Stomach smooth muscle (tissue), 2 donors: Measurements from ENCODE around the gene FRMD4A.
A peak's percentile ranks its signal among the peaks of the same experiment; 100 is the strongest.

Experiments
- H3K27ac ChIP-seq: one replicate; pipeline ENCODE4 v1.7.0; 2013; ENCODE audit warnings: mild to moderate bottlenecking, low read length, inconsistent platforms
- H3K27me3 ChIP-seq, 2 donors: one replicate each; pipeline ENCODE4 v1.7.0; 2013; ENCODE audit warnings: low read length in 2 of 2; ENCODE audit not compliant: insufficient read depth in 2 of 2, control insufficient read depth in 1 of 2
- H3K36me3 ChIP-seq, 2 donors: one replicate each; pipeline ENCODE4 v1.7.0; 2013; ENCODE audit warnings: low read length in 2 of 2; ENCODE audit not compliant: control insufficient read depth in 2 of 2, insufficient read depth in 2 of 2
- H3K4me1 ChIP-seq: one replicate; pipeline ENCODE4 v1.7.0; 2013; ENCODE audit warnings: low read length; ENCODE audit not compliant: control insufficient read depth, insufficient read depth
- H3K4me3 ChIP-seq, 2 donors: one replicate each; pipeline ENCODE4 v1.7.0; 2013; ENCODE audit warnings: low read length in 2 of 2
- H3K9ac ChIP-seq, 2 donors: one replicate each; pipeline ENCODE4 v1.7.0; 2013; ENCODE audit warnings: low read length in 2 of 2, mild to moderate bottlenecking in 1 of 2
- H3K9me3 ChIP-seq, 2 donors: one replicate each; pipeline ENCODE4 v1.7.0; 2013; ENCODE audit warnings: low read length in 2 of 2; ENCODE audit not compliant: control insufficient read depth in 2 of 2
- donor health status: healthy.
- donor health status: Pancreatic carcinoma.

The FRMD4A gene

GRCh38 chr10:14294347-14295059 is 36.2 kb downstream of the FRMD4A start:
- Histone ChIP-seq H3K36me3 (no peaks in the 10 kb centered on the region), H3K27me3 (no peaks in the 10 kb centered on the region), H3K9me3 (no peaks in the 10 kb centered on the region), H3K4me3 (no peak overlapping the region), H3K9ac (no peak overlapping the region), H3K4me1 (peaks cover 5% of the 10 kb centered on the region), H3K27ac (no peak overlapping the region)

DNA sequence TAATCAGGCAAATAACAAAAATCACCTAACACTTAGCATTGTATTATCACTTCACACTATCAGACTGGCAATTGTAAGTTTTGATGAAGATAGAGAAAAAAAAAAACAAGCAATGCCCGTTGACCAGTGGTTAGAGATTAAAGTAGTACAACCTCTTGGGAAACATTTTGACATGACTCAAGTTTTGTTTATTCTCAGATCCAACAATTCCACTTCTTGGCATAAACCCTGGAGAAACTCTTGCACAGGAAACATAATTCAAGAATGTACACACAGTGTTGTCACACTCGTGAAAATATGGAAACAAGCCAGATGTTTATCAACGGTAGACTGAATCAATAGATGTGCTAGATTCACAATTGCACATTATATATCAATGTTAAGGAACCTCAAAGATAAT is 37.2 kb downstream of the FRMD4A start:
- Histone ChIP-seq H3K27me3 (no peaks in the 10 kb centered on the region), H3K4me1 (peaks cover 5% of the 10 kb centered on the region), H3K27ac (no peak overlapping the region), H3K4me3 (no peak overlapping the region), H3K9me3 (no peaks in the 10 kb centered on the region), H3K36me3 (no peaks in the 10 kb centered on the region), H3K9ac (no peak overlapping the region)

DNA sequence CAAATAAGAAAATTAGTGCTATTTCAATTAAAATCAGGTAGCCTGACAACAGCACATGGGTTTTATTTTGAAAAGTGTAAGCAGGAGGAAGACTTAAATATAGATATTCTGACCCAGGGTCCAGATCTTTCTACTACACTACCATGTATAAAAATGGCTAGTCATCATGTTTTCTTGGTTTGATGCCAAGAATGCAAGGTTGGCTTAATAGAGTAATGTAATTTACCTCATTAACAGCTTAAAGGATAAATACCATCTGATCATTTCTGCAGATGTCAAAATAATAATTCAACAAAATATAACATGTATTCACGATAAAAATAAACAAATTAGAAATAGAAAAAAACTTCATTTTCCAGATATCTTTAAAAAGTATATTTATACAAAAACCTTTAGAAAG is 39.4 kb downstream of the FRMD4A start:
- no peak overlapping the region for H3K9ac ChIP-seq
- no peaks in the 10 kb centered on the region for H3K36me3 ChIP-seq
- H3K27me3 ChIP-seq, result no peaks in the 10 kb centered on the region

DNA sequence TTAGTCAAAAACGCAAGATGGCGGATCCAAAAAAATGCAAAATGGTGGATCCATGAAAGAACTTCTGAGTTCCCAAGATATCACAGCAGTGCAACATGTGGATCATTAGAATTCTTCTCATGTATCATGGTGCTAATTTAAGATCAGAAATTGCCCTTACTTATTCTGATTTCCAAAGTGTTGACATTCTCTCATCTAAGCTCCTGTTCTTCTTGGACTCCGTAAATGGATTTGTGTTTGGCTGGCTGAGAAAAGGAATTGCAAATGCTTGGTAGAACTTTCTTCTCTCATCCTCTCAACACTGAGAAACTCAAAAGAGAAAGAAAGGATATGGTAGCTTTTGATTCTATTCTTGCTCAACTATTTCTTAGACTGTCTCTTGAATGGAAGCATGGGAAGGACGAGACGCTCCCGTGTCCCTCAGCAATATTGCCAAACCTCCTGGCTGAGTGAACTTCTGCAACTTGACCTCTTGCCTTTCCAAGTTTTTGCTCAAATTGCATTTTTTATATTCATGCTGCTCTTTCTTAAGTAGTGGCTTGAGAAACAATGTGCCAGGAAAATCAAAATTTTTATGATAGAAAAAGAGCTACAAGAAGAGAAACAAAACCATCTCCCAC is 44.7 kb downstream of the FRMD4A start:
- Histone ChIP-seq H3K9ac (no peak overlapping the region), H3K4me3 (no peak overlapping the region), H3K9me3 (no peaks in the 10 kb centered on the region), H3K27ac (no peak overlapping the region), H3K27me3 (no peaks in the 10 kb centered on the region), H3K36me3 (no peaks in the 10 kb centered on the region), H3K4me1 (no peaks in the 10 kb centered on the region)

More for the DNA sequence above, 39.4 kb downstream of the FRMD4A start:
- H3K9me3 ChIP-seq, result no peaks in the 10 kb centered on the region
- no peak overlapping the region for H3K4me3 ChIP-seq
- H3K4me1 ChIP-seq, result peaks cover 4% of the 10 kb centered on the region
- H3K27ac ChIP-seq, result no peak overlapping the region

DNA sequence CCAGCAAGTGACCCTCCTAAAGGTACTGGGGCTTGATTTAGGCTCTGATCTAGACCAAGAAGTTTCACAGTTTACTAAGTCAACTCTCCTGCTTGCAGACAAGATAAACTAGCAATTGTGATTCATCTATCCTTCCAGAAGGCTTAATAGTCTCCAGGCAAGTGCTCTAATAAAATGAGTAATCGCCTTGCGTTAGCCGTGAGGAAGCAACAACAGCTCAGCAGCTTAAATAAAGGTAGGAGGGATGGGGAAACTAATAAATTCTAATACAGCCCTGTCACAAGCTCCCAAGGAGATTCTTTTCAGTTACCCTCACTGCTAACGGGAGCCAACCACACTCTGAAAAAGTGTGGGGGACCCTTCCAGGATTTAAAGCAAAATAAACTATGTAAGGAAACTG is 48.4 kb downstream of the FRMD4A start:
- Histone ChIP-seq H3K4me3 (no peak overlapping the region), H3K4me1 (no peaks in the 10 kb centered on the region), H3K36me3 (no peaks in the 10 kb centered on the region), H3K9ac (no peak overlapping the region), H3K27ac (no peak overlapping the region), H3K27me3 (peaks cover 0 to under 1% of the 10 kb centered on the region in 2 donors), H3K9me3 (no peaks in the 10 kb centered on the region)

- H3K9me3 ChIP-seq, result no peaks in the 10 kb centered on the region
- H3K9ac ChIP-seq, result no peak overlapping the region
- H3K36me3 ChIP-seq, result no peaks in the 10 kb centered on the region
- H3K4me1 ChIP-seq, result no peaks in the 10 kb centered on the region
- peaks cover 0 to 2% of the 10 kb centered on the region in 2 donors for H3K27me3 ChIP-seq
- H3K27ac ChIP-seq, result no peak overlapping the region
- no peak overlapping the region for H3K4me3 ChIP-seq
Measured at GRCh38 chr10:14278533-14278932, 52.2 kb downstream of the FRMD4A start.

GRCh38 chr10:14276210-14276609 is 54.5 kb downstream of the FRMD4A start:
- H3K4me1 ChIP-seq, result no peaks in the 10 kb centered on the region
- H3K27ac ChIP-seq, result no peak overlapping the region
- peaks cover 0 to 2% of the 10 kb centered on the region in 2 donors for H3K27me3 ChIP-seq
- no peak overlapping the region for H3K9ac ChIP-seq
- no peak overlapping the region for H3K4me3 ChIP-seq
- no peaks in the 10 kb centered on the region for H3K36me3 ChIP-seq
- H3K9me3 ChIP-seq, result no peaks in the 10 kb centered on the region

GRCh38 chr10:14271621-14272020 is 59.1 kb downstream of the FRMD4A start:
- Histone ChIP-seq H3K9me3 (no peaks in the 10 kb centered on the region), H3K9ac (no peak overlapping the region), H3K4me1 (no peaks in the 10 kb centered on the region), H3K4me3 (no peak overlapping the region), H3K36me3 (no peaks in the 10 kb centered on the region), H3K27me3 (no peaks in the 10 kb centered on the region), H3K27ac (no peak overlapping the region)

- no peak overlapping the region for H3K4me3 ChIP-seq
- no peaks in the 10 kb centered on the region for H3K27me3 ChIP-seq
- no peak overlapping the region for H3K9ac ChIP-seq
- H3K4me1 ChIP-seq, result no peaks in the 10 kb centered on the region
- H3K27ac ChIP-seq, result no peak overlapping the region
- H3K9me3 ChIP-seq, result no peaks in the 10 kb centered on the region
- no peaks in the 10 kb centered on the region for H3K36me3 ChIP-seq
Measured at GRCh38 chr10:14270370-14270769, 60.4 kb downstream of the FRMD4A start.

- no peak overlapping the region for H3K4me3 ChIP-seq
Measured at GRCh38 chr10:14265709-14266108, 65.0 kb downstream of the FRMD4A start.

DNA sequence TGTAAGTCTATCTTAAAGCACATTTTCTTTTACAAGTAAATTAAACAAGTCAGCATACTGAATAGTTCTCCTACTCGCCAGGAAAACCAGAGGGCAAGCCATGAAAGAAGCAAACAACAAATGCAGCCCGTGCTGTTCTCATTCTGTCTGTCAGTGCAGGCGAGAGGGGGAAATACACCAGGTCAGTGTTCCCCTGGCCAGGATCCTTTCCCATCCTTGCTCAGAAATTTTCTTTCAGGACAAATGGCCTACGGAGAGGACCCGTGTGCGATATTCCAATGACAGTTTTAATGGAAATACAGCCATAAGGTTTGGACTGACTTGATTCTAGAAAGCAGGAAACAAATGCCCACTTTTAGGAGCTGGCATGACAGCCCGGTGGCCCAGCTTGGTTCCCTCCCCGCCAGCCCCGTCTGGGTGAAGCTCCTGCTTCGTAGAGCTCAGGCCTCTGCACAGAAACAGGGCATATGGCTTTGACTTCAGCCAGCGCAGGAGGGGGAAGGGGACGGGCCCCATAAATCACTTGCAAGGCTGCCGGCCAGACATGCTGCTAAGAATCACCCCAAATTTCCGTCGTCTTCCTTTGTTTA is 67.8 kb downstream of the FRMD4A start:
- peak overlapping the region; percentile 80 for H3K27ac ChIP-seq
- H3K36me3 ChIP-seq, result no peaks in the 10 kb centered on the region
- H3K4me1 ChIP-seq, result peaks cover 32% of the 10 kb centered on the region
- no peaks in the 10 kb centered on the region for H3K27me3 ChIP-seq
- H3K9me3 ChIP-seq, result no peaks in the 10 kb centered on the region
- no peak overlapping the region for H3K9ac ChIP-seq
- peak overlapping the region; percentile 7 to 15 for H3K4me3 ChIP-seq

More at GRCh38 chr10:14265709-14266108, 65.0 kb downstream of the FRMD4A start:
- Histone ChIP-seq H3K9ac (no peak overlapping the region), H3K36me3 (no peaks in the 10 kb centered on the region), H3K27me3 (no peaks in the 10 kb centered on the region), H3K9me3 (no peaks in the 10 kb centered on the region), H3K4me1 (peaks cover 22% of the 10 kb centered on the region), H3K27ac (no peak overlapping the region)
